HFFc6 (cell line): Measurements from ENCODE around the gene PLEKHA4. TPM values are rescaled to one million over a fixed set of nuclear protein-coding genes. Genes with fewer than 3 reads are reported as not detected.
A peak's percentile ranks its signal among the peaks of the same experiment; 100 is the strongest.

Experiments
- DNase-seq: peaks from one replicate; pipeline ENCODE4 v3.0.0-alpha.2; 2018
- H3K27ac Mint-ChIP-seq: 2 replicates; pipeline ENCODE4 v1.8.0; 2020; ENCODE audit warnings: mild to moderate bottlenecking, mixed read lengths
- H3K27me3 Mint-ChIP-seq: 2 replicates; pipeline ENCODE4 v1.8.0; 2021; ENCODE audit warnings: mild to moderate bottlenecking, moderate library complexity, mixed read lengths; ENCODE audit not compliant: insufficient read depth
- H3K36me3 Mint-ChIP-seq: 2 replicates; pipeline ENCODE4 v1.8.0; 2021; ENCODE audit warnings: low read depth, mixed read lengths
- H3K4me1 Mint-ChIP-seq: 2 replicates; pipeline ENCODE4 v1.8.0; 2020; ENCODE audit warnings: low read depth, mixed read lengths
- H3K4me3 Mint-ChIP-seq: 2 replicates; pipeline ENCODE4 v1.8.0; 2020; ENCODE audit warnings: mild to moderate bottlenecking, moderate library complexity, mixed read lengths
- H3K9me3 Mint-ChIP-seq: 2 replicates; pipeline ENCODE4 v1.8.0; 2020; ENCODE audit warnings: mild to moderate bottlenecking, mixed read lengths
- total RNA-seq, 6 experiments: library from RNA; stranded (reverse); fragmentation: NEBNext Ultra II Directional; extraction: Animal tissue kit (Norgen Biotek cat#: 25700); gene quantifications; 2 replicates in 1 of 6; 3 replicates in 5 of 6; pipeline ENCODE4 v1.2.3, GENCODE V29; 2021
- TF ChIP-seq, protein P1 (sequence below): fragments of 200-600 bp; sonication (generic); IDR thresholded peaks from 2 replicates; pipeline ENCODE4 v1.5.0; 2021; ENCODE audit warnings: antibody characterized with exemption, mild to moderate bottlenecking

PLEKHA4 gene
- total RNA-seq, 6 experiments from 2014 or later, result 7.7 to 15.1 (median 13.2) TPM

DNA sequence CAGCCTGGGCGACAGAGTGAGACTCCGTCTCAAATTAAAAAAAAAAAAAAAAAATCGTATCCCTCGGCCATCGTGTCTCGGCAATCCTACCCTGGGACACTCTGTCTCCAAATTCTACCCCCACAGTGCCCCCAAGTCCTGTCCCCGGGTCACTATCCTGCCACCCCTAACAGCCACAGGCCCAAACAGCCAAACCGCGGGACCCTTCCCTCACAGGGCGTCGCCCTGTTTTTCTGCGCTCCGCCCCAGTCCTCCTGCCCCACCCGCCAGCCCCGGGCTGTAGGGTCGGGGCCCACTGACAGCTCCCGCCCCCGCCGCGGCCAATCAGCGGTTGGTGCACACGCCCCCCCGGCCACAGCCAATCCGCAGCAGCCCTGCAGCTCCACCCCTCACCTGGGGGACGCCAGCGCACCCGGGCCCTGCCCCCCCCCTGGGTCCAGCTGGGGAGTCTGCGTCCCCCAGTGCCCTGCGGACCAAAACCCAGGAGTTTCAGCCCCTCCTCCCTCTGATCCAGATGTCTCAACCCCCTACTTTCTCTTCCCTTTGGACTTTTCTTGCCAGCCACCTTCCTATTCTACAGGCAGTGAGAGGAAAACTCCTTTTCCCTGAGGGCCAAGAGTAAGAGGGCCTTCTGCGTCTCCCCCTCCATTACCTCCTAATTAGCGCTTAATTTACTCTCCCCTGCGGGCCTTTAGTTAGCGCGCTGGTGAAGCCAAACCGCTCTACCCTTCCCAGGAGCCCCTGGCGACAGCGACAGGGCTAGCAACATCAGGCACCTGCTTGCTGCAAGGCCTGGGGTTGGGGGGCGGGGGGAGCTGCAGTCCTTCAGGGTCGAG lies 56.1 kb downstream of the PLEKHA4 start:
- peaks cover 26% of the 10 kb centered on the region for H3K4me1 Mint-ChIP-seq
- H3K9me3 Mint-ChIP-seq, result no peaks in the 10 kb centered on the region
- DNase-seq, result no peak
- H3K4me3 Mint-ChIP-seq, result peak overlapping the region; percentile 87
- no peaks in the 10 kb centered on the region for H3K36me3 Mint-ChIP-seq
- TF ChIP-seq, protein P1, sequence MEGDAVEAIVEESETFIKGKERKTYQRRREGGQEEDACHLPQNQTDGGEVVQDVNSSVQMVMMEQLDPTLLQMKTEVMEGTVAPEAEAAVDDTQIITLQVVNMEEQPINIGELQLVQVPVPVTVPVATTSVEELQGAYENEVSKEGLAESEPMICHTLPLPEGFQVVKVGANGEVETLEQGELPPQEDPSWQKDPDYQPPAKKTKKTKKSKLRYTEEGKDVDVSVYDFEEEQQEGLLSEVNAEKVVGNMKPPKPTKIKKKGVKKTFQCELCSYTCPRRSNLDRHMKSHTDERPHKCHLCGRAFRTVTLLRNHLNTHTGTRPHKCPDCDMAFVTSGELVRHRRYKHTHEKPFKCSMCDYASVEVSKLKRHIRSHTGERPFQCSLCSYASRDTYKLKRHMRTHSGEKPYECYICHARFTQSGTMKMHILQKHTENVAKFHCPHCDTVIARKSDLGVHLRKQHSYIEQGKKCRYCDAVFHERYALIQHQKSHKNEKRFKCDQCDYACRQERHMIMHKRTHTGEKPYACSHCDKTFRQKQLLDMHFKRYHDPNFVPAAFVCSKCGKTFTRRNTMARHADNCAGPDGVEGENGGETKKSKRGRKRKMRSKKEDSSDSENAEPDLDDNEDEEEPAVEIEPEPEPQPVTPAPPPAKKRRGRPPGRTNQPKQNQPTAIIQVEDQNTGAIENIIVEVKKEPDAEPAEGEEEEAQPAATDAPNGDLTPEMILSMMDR, result no peak
- peak overlapping the region; percentile 61; the same call in 1 of the 2 replicates for H3K27ac Mint-ChIP-seq
- H3K27me3 Mint-ChIP-seq, result peaks cover 4% of the 10 kb centered on the region

DNA sequence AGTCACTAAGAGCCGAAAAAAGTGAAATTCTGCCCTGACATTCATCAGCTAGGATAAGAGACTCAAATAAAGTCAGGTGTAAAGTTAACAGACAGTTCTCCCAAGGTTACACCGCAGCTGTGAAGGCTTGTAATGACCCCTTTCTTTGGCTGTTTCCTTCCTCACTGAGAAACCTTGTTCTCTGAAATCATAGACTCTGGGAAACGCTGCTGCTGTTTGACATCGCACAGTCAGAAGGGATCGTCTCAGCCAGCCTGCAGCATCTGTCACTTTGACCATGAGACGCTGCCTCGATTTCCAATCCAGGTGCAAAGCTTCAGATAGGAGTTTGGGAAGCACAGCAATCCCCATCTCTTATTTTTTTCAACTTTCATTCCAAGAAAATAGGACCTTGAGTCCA lies 58.3 kb downstream of the PLEKHA4 start:
- Mint-ChIP-seq H3K27ac (peak overlapping the region; percentile 57), H3K27me3 (peaks cover 2% of the 10 kb centered on the region), H3K36me3 (no peaks in the 10 kb centered on the region), H3K9me3 (no peaks in the 10 kb centered on the region), H3K4me1 (peaks cover 26% of the 10 kb centered on the region), H3K4me3 (peak overlapping the region; percentile 89)
- no peak for DNase-seq
- TF ChIP-seq, protein P1, result no peak

DNA sequence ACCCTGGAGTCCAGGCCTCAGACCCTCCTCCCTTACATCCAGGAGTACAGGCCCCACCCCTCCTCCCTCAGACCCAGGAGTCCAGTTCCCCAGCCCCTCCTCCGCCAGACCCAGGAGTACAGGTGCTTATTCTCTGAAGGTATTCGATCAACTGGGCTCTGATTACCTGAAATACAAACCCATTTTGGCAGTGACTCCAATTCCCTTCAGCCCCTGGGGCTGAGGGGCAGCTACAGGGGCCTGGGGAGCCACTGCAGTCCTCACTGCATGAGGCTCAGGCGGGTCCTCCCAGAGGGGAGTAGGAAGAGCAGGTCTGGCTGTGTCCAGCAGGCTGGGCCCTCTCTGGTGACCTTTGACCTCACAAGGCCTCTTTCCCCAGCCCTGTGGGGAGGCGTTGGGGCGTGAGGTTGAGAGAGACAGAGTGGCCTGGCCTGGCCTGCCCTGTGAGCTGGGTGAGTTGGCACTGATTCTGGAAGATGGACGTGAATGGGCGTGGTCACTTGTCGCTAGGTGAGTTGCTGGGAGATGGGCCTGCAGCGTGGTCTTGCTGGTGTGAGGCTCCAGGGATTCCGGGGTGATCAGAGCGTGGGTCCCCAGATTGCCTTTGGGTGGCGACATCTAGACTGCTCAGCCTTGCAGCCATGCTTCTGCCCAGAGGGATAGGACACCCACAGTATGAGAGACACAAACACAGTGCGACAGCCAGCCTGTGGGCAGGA lies 60.7 kb downstream of the PLEKHA4 start:
- TF ChIP-seq, protein P1, result peak; percentile 6; the same call in 1 of the 2 replicates
- DNase-seq, result no peak
- H3K27me3 Mint-ChIP-seq, result no peaks in the 10 kb centered on the region; the same call in 1 of the 2 replicates
- H3K36me3 Mint-ChIP-seq, result no peaks in the 10 kb centered on the region
- H3K4me3 Mint-ChIP-seq, result no peak overlapping the region
- H3K4me1 Mint-ChIP-seq, result peaks cover 26% of the 10 kb centered on the region
- H3K27ac Mint-ChIP-seq, result no peak overlapping the region
- H3K9me3 Mint-ChIP-seq, result no peaks in the 10 kb centered on the region

DNA sequence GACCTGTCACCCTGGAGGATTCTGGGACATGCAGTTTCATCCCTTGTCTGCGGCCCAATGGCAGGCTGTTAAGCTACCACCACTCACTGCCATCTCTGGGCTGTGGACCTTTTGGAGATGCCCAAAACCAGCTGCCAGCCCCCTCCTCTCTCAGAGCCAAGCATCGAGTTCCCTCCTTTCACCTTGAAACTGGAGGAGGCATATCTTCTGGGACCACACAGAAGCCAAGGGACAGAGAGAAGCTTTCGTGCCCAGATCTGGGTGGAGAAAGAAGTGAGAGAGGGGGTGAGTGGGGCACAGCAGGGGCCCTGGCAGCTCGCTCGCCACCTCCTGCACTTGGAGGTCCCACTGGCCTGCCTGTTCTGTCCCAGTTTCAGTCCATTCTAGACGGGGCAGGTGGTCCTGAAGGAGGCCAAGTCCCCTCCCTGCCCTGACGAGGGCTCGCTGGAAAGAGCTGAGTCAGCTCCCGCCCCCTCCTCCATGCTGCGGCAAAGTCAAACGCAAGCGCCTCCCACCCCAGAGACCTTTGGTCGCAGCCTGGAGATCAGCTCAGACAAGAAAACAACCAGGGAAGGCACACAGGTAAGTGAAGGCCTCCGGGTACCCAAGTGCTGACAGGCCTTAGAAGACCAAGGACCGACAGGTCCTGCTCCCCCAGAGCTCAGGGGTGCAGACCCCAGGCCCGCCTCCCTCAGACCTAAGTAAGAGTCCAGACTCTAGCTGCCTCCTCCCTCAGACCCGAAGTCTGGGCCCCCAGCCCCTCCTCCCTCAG lies 61.4 kb downstream of the PLEKHA4 start:
- no peak overlapping the region for H3K27ac Mint-ChIP-seq
- no peaks in the 10 kb centered on the region for H3K9me3 Mint-ChIP-seq
- H3K4me1 Mint-ChIP-seq, result peaks cover 18% of the 10 kb centered on the region
- TF ChIP-seq, protein P1, result no peak
- peak; percentile 40 for DNase-seq
- H3K27me3 Mint-ChIP-seq, result no peaks in the 10 kb centered on the region; the same call in 1 of the 2 replicates
- no peak overlapping the region for H3K4me3 Mint-ChIP-seq
- H3K36me3 Mint-ChIP-seq, result no peaks in the 10 kb centered on the region

DNA sequence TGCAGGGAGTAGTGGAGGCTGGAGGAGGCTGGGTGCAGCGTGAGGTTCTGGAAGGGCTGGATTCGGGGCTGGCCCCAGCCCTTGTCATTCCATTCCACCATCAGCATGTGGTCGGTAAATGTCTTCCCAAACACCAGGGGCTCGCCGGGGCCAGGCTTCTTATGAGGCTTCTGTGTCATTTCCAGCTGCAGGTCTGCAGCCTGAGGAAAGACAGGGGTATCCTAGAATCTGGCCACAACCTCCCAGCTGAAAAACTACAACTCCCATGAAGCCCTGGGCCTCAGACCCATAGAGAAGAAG lies 61.9 kb downstream of the PLEKHA4 start:
- Mint-ChIP-seq H3K4me3 (no peak overlapping the region), H3K27ac (no peak overlapping the region), H3K27me3 (no peaks in the 10 kb centered on the region; the same call in 1 of the 2 replicates), H3K4me1 (peaks cover 17% of the 10 kb centered on the region), H3K36me3 (no peaks in the 10 kb centered on the region), H3K9me3 (no peaks in the 10 kb centered on the region)
- DNase-seq, result no peak
- TF ChIP-seq, protein P1, result no peak
